Muscle of leg (tissue), 11 donors: ENCODE measurements around the gene HIVEP2. TPM values are rescaled to one million over a fixed set of nuclear protein-coding genes. Genes with fewer than 3 reads are reported as not detected.

Experiments used
- DNase-seq: peaks from one replicate; pipeline ENCODE4 v3.0.0; 2013
- H3K27ac ChIP-seq: one replicate; pipeline ENCODE4 v1.5.1; 2013; ENCODE audit warnings: mild to moderate bottlenecking, low read length, control low read depth
- H3K27me3 ChIP-seq: one replicate; pipeline ENCODE4 v1.6.1; 2013; ENCODE audit warnings: low read length; ENCODE audit not compliant: control insufficient read depth, insufficient read depth
- H3K36me3 ChIP-seq: one replicate; pipeline ENCODE4 v1.6.1; 2013; ENCODE audit warnings: low read length; ENCODE audit not compliant: control insufficient read depth, insufficient read depth
- H3K4me1 ChIP-seq: one replicate; pipeline ENCODE4 v1.6.1; 2013; ENCODE audit warnings: low read length; ENCODE audit not compliant: control insufficient read depth, insufficient read depth
- H3K4me3 ChIP-seq: one replicate; pipeline ENCODE4 v1.5.1; 2013; ENCODE audit warnings: low read length, control low read depth
- H3K9me3 ChIP-seq: replicated peaks from 2 replicates; pipeline ENCODE4 v1.6.1; 2013; ENCODE audit warnings: low read depth, low read length; ENCODE audit not compliant: control insufficient read depth
- WGBS: methylation state at CpG from one replicate; pipeline ENCODE4 v1.1.5; 2013; ENCODE audit warnings: missing lambda C conversion rate; ENCODE audit not compliant: insufficient coverage; 5-methylcytosine and 5-hydroxymethylcytosine counted together
- polyA plus RNA-seq, 8 donors: library from polyadenylated mRNA; unstranded; fragments of 120-200 nt; gene quantifications; one replicate each; pipeline versions ENCODE4 v1.2.1 to v1.2.3, GENCODE V29; 2013; ENCODE audit warnings: inconsistent platforms in 1 of 8, low replicate concordance in 1 of 8; ENCODE audit not compliant: insufficient read length in 8 of 8, insufficient read depth in 1 of 8
- total RNA-seq: library from RNA; stranded (reverse); fragments of 120-200 nt; gene quantifications from one replicate; pipeline ENCODE4 v1.2.4, GENCODE V29; 2013

Gene HIVEP2
- total and polyA plus RNA-seq, 9 donors, result 8.6 to 17.9 (median 14.8) TPM

DNA sequence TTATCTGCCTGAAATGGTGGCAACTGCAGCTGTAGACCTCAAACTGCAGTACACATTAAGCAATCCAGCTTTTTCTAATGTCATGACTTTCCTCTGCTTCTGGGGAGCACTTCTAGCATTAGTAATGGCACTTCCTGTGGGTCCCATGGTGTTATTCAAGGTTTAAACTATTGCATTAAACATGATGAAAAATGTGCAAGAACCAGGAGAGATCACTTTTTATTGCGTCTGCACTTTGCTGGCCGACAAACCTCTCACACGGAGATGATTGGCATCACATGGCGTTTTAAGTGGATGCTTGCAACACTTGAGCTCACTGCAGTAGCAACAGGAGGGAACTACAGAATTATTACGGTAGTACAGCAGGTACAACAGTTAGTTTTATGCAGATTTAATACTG lies 148.4 kb downstream of the HIVEP2 start:
- H3K27ac ChIP-seq, result no peak overlapping the region
- H3K9me3 ChIP-seq, result no peaks in the 10 kb centered on the region
- no peaks in the 10 kb centered on the region for H3K36me3 ChIP-seq
- no peaks in the 10 kb centered on the region for H3K4me1 ChIP-seq
- no peak for DNase-seq
- no peak overlapping the region for H3K4me3 ChIP-seq
- H3K27me3 ChIP-seq, result no peaks in the 10 kb centered on the region
- WGBS, result 51% methylated on average over 4 of the region's 5 CpGs

DNA sequence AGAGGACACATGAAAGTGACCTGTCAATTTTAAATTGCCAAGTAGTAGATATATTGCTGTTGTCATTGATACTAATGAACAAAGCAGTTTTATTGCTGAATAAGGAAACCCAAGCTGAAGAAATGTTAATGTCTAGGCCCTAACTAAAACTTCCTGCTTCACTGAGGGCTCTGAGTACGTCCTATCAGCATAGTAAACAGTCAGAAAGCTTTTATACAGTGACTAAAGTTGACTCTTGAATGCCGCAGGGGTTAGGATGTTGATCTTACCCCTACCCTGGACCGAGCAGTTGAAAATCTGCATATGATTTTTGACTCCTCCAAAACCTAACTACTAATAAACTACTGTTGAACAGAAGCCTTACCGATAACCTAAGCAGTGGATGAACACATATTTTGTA lies 149.0 kb downstream of the HIVEP2 start:
- Histone ChIP-seq H3K9me3 (no peaks in the 10 kb centered on the region), H3K36me3 (no peaks in the 10 kb centered on the region), H3K27ac (no peak overlapping the region), H3K4me1 (no peaks in the 10 kb centered on the region), H3K27me3 (no peaks in the 10 kb centered on the region), H3K4me3 (no peak overlapping the region)
- DNase-seq, result no peak
- WGBS, result 67% methylated on average over 1 of the region's 4 CpGs

DNA sequence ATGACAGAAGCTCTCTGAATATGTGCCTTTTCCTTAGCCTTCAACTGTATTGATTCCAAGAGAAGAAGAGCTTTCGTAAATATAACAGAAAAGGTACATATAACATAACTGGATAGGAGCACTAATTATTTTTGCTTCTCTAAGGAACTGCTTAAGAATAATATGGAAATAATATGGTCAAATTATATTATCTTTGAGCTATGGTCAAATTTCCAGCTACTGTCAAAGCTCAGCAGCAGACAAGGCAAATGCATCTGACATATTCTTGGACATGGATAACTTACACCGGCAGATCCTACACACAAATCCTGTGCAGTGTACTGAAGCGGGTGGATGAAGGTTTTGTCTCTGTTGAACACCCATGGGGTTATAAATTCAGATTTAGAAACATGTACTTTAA lies 150.6 kb downstream of the HIVEP2 start:
- WGBS, result no CpG with 5 or more reads among the region's 3 CpGs
- no peak overlapping the region for H3K27ac ChIP-seq
- H3K36me3 ChIP-seq, result no peaks in the 10 kb centered on the region
- no peak for DNase-seq
- H3K9me3 ChIP-seq, result no peaks in the 10 kb centered on the region
- H3K27me3 ChIP-seq, result no peaks in the 10 kb centered on the region
- no peak overlapping the region for H3K4me3 ChIP-seq
- H3K4me1 ChIP-seq, result no peaks in the 10 kb centered on the region

DNA sequence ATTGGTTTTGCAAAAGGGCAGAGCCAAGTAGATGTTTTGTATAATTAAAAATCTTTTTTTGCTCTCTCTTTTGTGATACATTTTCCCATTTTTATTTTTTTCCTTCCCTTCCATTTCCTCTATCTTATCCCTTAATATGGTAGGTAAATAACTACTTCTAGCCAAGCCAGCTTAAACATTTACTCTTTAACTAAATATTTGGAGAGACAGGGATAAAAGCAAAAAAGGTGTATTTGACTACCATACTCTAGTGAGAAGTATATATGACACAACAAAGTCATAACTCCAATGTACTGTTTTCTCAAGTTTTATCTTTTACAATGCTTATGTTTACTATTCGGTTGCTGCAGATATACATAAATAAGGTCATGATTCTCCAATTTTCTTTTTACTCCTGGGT lies 154.7 kb downstream of the HIVEP2 start:
- no peak overlapping the region for H3K27ac ChIP-seq
- no CpG with 5 or more reads among the region's 1 CpG for WGBS
- no peaks in the 10 kb centered on the region for H3K4me1 ChIP-seq
- H3K36me3 ChIP-seq, result no peaks in the 10 kb centered on the region
- no peaks in the 10 kb centered on the region for H3K27me3 ChIP-seq
- H3K4me3 ChIP-seq, result no peak overlapping the region
- DNase-seq, result no peak
- no peaks in the 10 kb centered on the region for H3K9me3 ChIP-seq

DNA sequence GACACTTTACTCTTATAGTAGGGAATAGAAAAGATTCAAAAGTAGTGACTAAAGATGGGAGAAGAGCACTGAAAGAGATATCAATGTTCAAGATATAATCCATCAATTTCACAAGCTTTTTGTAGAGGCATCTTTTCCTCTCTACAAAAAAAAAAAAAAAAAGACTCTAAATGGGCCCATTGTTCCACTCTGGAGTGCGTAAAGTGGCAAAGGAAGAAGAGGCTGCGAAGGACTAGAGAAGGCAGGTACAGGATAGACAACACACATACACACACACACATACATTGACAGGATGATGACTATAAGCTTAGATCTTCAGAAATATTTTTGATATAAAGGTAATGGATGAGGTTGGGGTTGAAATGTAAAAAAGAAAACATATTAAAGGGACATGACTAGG lies 157.6 kb downstream of the HIVEP2 start:
- H3K27me3 ChIP-seq, result no peaks in the 10 kb centered on the region
- no peaks in the 10 kb centered on the region for H3K4me1 ChIP-seq
- no CpG with 5 or more reads among the region's 2 CpGs for WGBS
- DNase-seq, result no peak
- no peak overlapping the region for H3K27ac ChIP-seq
- no peaks in the 10 kb centered on the region for H3K36me3 ChIP-seq
- H3K4me3 ChIP-seq, result no peak overlapping the region
- H3K9me3 ChIP-seq, result no peaks in the 10 kb centered on the region

DNA sequence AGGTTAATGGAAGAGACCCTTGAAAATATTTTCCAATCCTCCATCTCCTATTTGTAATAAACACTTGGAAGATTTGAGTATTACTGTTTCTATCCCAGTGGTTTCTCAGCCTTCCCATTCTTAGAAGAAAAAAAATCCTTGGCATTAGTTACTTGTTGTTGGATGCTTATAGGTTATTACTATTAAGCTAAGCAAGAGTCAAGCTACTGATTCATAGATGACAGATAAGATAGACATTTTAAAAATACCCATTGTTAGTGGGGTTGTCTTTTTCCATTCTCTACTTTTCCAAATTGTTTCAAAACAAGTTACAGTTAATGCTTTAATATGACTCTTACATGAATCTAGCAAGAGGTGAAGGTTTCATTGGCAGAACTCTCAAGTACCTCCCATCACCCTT lies 158.5 kb downstream of the HIVEP2 start:
- H3K4me3 ChIP-seq, result no peak overlapping the region
- DNase-seq, result no peak
- no peaks in the 10 kb centered on the region for H3K27me3 ChIP-seq
- H3K4me1 ChIP-seq, result no peaks in the 10 kb centered on the region
- no peaks in the 10 kb centered on the region for H3K9me3 ChIP-seq
- no peaks in the 10 kb centered on the region for H3K36me3 ChIP-seq
- H3K27ac ChIP-seq, result no peak overlapping the region

DNA sequence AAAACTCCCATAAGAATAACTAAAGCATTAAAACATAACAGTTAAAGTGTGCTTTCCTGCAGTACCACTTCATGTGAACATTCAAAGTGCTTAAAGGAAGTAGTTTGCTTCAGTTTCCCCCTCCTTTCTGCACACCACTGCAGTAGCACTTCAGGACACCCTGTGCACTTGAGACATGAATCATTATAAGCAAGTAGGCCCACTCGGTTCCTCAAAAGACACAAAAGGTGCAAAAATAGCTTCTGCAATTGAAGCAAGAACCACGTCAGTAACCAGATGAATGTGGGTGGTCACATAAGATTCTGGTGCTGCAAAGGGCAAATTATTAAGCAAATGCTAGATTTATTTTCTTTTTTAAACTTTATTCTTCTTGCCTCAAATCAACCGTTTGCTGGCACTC lies 160.6 kb downstream of the HIVEP2 start:
- Histone ChIP-seq H3K27me3 (no peaks in the 10 kb centered on the region), H3K4me3 (no peak overlapping the region), H3K4me1 (no peaks in the 10 kb centered on the region), H3K27ac (no peak overlapping the region), H3K9me3 (no peaks in the 10 kb centered on the region), H3K36me3 (no peaks in the 10 kb centered on the region)
- WGBS, result no CpG with 5 or more reads among the region's 3 CpGs
- DNase-seq, result peak; percentile 50

DNA sequence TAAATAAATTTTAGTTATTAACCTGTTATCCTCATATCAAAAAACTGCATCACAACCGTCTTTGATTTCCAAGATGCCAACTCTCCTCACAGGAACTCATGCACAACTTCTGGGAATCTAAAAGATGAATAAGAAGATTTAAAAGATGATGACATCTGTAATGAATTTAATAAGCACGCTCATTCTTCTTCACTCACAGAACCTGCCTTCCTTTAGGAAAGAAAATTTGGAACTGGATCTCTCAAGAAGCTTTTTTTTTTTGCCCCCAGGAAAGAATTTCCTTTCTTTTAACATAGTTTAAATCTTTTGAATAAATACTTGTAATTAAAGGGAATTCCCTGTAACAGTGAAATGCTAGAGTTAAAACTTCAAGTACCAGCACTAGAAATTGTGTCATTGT lies 161.5 kb downstream of the HIVEP2 start:
- no CpG with 5 or more reads among the region's 2 CpGs for WGBS

DNA sequence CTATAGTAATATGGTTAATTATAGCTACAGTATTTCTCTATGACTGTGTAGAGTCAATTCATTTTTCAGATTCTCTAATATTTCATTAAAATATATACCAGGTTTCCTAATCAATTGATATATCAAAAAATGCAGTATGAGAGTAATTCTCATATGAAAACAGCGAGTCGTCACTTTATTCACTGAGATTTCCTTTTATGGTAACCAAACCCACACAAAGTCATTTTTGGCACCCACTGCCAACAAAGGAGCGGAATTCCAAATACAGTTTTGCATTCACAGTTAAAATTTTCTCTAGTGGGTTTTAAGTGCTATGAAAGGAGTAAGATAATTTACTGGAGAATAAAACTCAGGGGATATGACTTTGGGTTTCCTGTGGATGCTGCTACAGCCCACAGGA lies 163.8 kb downstream of the HIVEP2 start:
- DNase-seq, result no peak
- Histone ChIP-seq H3K27me3 (no peaks in the 10 kb centered on the region), H3K4me3 (no peak overlapping the region), H3K36me3 (no peaks in the 10 kb centered on the region), H3K27ac (no peak overlapping the region), H3K4me1 (no peaks in the 10 kb centered on the region), H3K9me3 (no peaks in the 10 kb centered on the region)
- no CpG with 5 or more reads among the region's 3 CpGs for WGBS

More for the DNA sequence above, 161.5 kb downstream of the HIVEP2 start:
- DNase-seq, result no peak
- Histone ChIP-seq H3K27ac (no peak overlapping the region), H3K36me3 (no peaks in the 10 kb centered on the region), H3K27me3 (no peaks in the 10 kb centered on the region), H3K4me3 (no peak overlapping the region), H3K4me1 (no peaks in the 10 kb centered on the region), H3K9me3 (no peaks in the 10 kb centered on the region)

DNA sequence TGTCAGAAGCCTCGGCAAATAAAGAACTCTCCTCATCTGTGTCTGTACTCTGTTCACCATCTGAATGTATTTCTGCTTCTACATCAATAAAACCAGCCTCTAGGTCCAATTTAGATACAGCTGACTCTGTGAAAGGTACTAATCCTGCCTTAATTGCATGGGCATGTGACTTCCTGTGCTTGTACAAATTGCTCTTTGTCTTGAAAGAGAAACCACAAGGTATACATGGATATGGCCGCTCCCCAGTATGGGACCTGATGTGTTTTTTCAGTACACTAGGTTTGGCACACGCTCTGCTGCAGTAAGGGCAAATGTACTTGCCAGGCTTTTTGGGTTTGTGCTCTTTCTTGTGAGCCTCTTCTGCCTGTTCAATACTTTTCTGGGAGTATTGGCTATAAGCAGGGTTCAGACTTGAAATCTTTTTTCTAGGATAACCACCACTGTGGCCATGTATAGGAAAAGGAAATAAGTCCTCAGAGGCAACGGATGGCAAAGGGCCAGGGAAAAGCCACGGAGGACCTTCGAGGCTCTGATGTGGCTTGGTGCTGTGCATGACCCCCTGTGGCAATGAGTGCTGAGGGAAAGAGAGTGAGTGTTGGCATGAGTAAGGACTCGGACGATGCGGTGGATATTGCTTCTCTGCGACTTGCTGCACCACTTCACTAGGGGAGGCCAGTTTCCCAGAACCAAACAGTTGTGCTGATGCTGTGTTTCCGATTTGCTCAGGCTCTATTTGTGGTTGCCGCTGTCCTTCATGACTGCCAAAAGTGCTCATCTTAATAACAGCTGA lies 170.9 kb downstream of the HIVEP2 start:
- WGBS, result 89% methylated on average over 11 of the region's 12 CpGs
- H3K4me1 ChIP-seq, result no peaks in the 10 kb centered on the region
- DNase-seq, result no peak
- H3K4me3 ChIP-seq, result no peak overlapping the region
- no peaks in the 10 kb centered on the region for H3K9me3 ChIP-seq
- peaks cover 53% of the 10 kb centered on the region for H3K36me3 ChIP-seq
- no peak overlapping the region for H3K27ac ChIP-seq
- H3K27me3 ChIP-seq, result no peaks in the 10 kb centered on the region

DNA sequence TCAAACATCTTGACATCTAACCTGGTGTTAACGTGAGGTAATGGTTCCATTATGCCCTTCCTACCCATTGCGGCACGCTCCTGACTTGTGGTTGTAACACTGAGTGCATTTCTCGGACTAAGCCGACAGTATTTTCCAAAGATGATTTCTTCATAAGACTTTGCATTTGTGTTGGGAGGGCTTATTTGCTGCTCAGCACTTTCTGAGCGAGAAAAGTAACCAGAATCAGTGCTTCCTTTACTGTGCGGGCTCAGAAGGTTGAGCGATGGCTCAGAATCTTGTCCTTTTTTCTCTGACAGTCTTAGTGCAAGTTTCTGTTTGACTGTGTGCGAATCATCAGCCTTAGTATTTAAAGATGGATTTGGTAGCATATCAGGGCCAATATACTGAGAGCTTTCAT lies 171.7 kb downstream of the HIVEP2 start:
- H3K27me3 ChIP-seq, result no peaks in the 10 kb centered on the region
- H3K36me3 ChIP-seq, result peaks cover 53% of the 10 kb centered on the region
- H3K27ac ChIP-seq, result no peak overlapping the region
- no peak overlapping the region for H3K4me3 ChIP-seq
- no peak for DNase-seq
- no peaks in the 10 kb centered on the region for H3K4me1 ChIP-seq
- no peaks in the 10 kb centered on the region for H3K9me3 ChIP-seq
- WGBS, result 94% methylated on average over 7 of the region's 9 CpGs
